Measurements from ENCODE around the gene GAREM2.
A peak's percentile ranks its signal among the peaks of the same experiment; 100 is the strongest.

The GAREM2 gene

GRCh38 chr2:26169681-26170414 lies 3.0 kb upstream of the GAREM2 start:
- no peak for DNase-seq

- DNase-seq: no peak
Observed at GRCh38 chr2:26170795-26171194, 2.1 kb upstream of the GAREM2 start.

- DNase-seq: peak; percentile 31
Observed at GRCh38 chr2:26172189-26172870, 558 bp upstream of the GAREM2 start.

GRCh38 chr2:26173776-26174482 lies 1.0 kb downstream of the GAREM2 start:
- no peak for DNase-seq

GRCh38 chr2:26174691-26175465 lies 2.0 kb downstream of the GAREM2 start:
- DNase-seq: peak; percentile 58

- DNase-seq: no peak
Observed at GRCh38 chr2:26175466-26176278, 2.8 kb downstream of the GAREM2 start.

GRCh38 chr2:26176279-26176615 lies 3.4 kb downstream of the GAREM2 start:
- DNase-seq: no peak

GRCh38 chr2:26177122-26177521 lies 4.2 kb downstream of the GAREM2 start:
- no peak for DNase-seq

GRCh38 chr2:26178246-26178645 lies 5.4 kb downstream of the GAREM2 start:
- DNase-seq: no peak

GRCh38 chr2:26178746-26179436 lies 6.0 kb downstream of the GAREM2 start:
- peak; percentile 63 for DNase-seq

GRCh38 chr2:26179446-26179913 lies 6.6 kb downstream of the GAREM2 start:
- no peak for DNase-seq

- DNase-seq: no peak
Observed at GRCh38 chr2:26182441-26182840, 9.6 kb downstream of the GAREM2 start.

GRCh38 chr2:26182887-26183630 lies 10.2 kb downstream of the GAREM2 start:
- no peak for DNase-seq

GRCh38 chr2:26184121-26184520 lies 11.2 kb downstream of the GAREM2 start:
- no peak for DNase-seq

GRCh38 chr2:26184555-26185303 lies 11.8 kb downstream of the GAREM2 start:
- DNase-seq: peak; percentile 92

- no peak for DNase-seq
Observed at GRCh38 chr2:26185304-26185928, 12.5 kb downstream of the GAREM2 start.

GRCh38 chr2:26185954-26186770 lies 13.3 kb downstream of the GAREM2 start:
- no peak for DNase-seq

- DNase-seq: no peak
Observed at GRCh38 chr2:26187114-26187513, 14.2 kb downstream of the GAREM2 start.

All from hematopoietic multipotent progenitor cell treated with erythropoietin and hydrocortisone succinate and interleukin-3 and kit ligand, for 4 days (in vitro differentiated cells).